AG09309 (cell line): Measurements from ENCODE around the gene SETD9.

Source experiments
- DNase-seq: peaks from one replicate; pipeline ENCODE4 v3.0.0-alpha.2; 2010; ENCODE audit warnings: low read depth
- H3K4me3 ChIP-seq: 2 replicates; pipeline ENCODE4 v1.5.1; 2011; ENCODE audit warnings: mild to moderate bottlenecking, low read depth, low read length, moderate library complexity; ENCODE audit not compliant: control insufficient read depth
- CTCF ChIP-seq: IDR thresholded peaks from 2 replicates; pipeline ENCODE4 v1.5.1; 2011; ENCODE audit warnings: mild to moderate bottlenecking, low read depth, low read length, inconsistent platforms; ENCODE audit not compliant: insufficient read depth, control insufficient read depth; ENCODE audit errors: missing control alignments

The SETD9 gene

GRCh38 chr5:56919942-56920662 lies 10.7 kb downstream of the SETD9 start:
- no peak overlapping the region for H3K4me3 ChIP-seq
- no peak for DNase-seq
- no peak for TF ChIP-seq CTCF

- DNase-seq, result no peak
- no peak overlapping the region for H3K4me3 ChIP-seq
- no peak for TF ChIP-seq CTCF
These were observed 13.5 kb downstream of the SETD9 start for GRCh38 chr5:56922922-56923321.

GRCh38 chr5:56934325-56934724 lies 24.9 kb downstream of the SETD9 start:
- TF ChIP-seq CTCF, result no peak
- no peak for DNase-seq
- H3K4me3 ChIP-seq, result no peak overlapping the region

- DNase-seq, result no peak
- H3K4me3 ChIP-seq, result no peak overlapping the region
- TF ChIP-seq CTCF, result no peak
These were observed 29.5 kb downstream of the SETD9 start for GRCh38 chr5:56938858-56939257.

GRCh38 chr5:56941981-56942380 lies 32.6 kb downstream of the SETD9 start:
- no peak overlapping the region for H3K4me3 ChIP-seq
- peak; percentile 61 for DNase-seq
- TF ChIP-seq CTCF, result no peak

GRCh38 chr5:56947052-56947451 lies 37.7 kb downstream of the SETD9 start:
- no peak overlapping the region for H3K4me3 ChIP-seq
- no peak for DNase-seq
- TF ChIP-seq CTCF, result no peak
